Endothelial cell (in vitro differentiated cells): ENCODE data around the gene COL26A1. TPM values are rescaled to one million over a fixed set of nuclear protein-coding genes. Genes with fewer than 3 reads are reported as not detected.
"Not testable (repeated sequence)": the region's sequence is repeated elsewhere in the genome, so short reads cannot be mapped to it uniquely, and the experiment has no call there.

Experiments
- DNase-seq: peaks from one replicate; pipeline ENCODE4 v3.0.0; 2021; ENCODE audit warnings: low spot score
- H3K27ac Mint-ChIP-seq: one replicate; pipeline ENCODE4 v1.8.0; 2021; ENCODE audit warnings: mixed read lengths, inconsistent platforms; ENCODE audit not compliant: unreplicated experiment
- H3K27me3 Mint-ChIP-seq: one replicate; pipeline ENCODE4 v1.8.0; 2021; ENCODE audit warnings: mild to moderate bottlenecking, moderate library complexity, mixed read lengths, inconsistent platforms; ENCODE audit not compliant: unreplicated experiment
- H3K36me3 Mint-ChIP-seq: one replicate; pipeline ENCODE4 v1.8.0; 2021; ENCODE audit warnings: mild to moderate bottlenecking, low read depth, mixed read lengths, inconsistent platforms; ENCODE audit not compliant: unreplicated experiment
- H3K4me1 Mint-ChIP-seq: one replicate; pipeline ENCODE4 v1.8.0; 2021; ENCODE audit warnings: mild to moderate bottlenecking, mixed read lengths, inconsistent platforms; ENCODE audit not compliant: unreplicated experiment
- H3K4me3 Mint-ChIP-seq: one replicate; pipeline ENCODE4 v1.8.0; 2021; ENCODE audit warnings: mild to moderate bottlenecking, mixed read lengths, inconsistent platforms; ENCODE audit not compliant: unreplicated experiment
- H3K9me3 Mint-ChIP-seq: one replicate; pipeline ENCODE4 v1.8.0; 2021; ENCODE audit warnings: mixed read lengths, inconsistent platforms; ENCODE audit not compliant: unreplicated experiment
- CTCF ChIP-seq: fragments of 200-600 bp; sonication (generic); IDR thresholded peaks from one replicate; pipeline ENCODE4 v1.5.0; 2021; ENCODE audit warnings: antibody characterized with exemption; ENCODE audit not compliant: unreplicated experiment
- total RNA-seq: library from RNA; stranded (reverse); fragmentation: NEBNext Ultra II Directional; extraction: Animal tissue kit (Norgen Biotek cat#: 25700); gene quantifications from one replicate; pipeline ENCODE4 v1.2.1, GENCODE V29; 2021; ENCODE audit not compliant: unreplicated experiment

COL26A1 gene
- total RNA-seq, 1 donor from 2014 or later: 6.1 TPM

DNA sequence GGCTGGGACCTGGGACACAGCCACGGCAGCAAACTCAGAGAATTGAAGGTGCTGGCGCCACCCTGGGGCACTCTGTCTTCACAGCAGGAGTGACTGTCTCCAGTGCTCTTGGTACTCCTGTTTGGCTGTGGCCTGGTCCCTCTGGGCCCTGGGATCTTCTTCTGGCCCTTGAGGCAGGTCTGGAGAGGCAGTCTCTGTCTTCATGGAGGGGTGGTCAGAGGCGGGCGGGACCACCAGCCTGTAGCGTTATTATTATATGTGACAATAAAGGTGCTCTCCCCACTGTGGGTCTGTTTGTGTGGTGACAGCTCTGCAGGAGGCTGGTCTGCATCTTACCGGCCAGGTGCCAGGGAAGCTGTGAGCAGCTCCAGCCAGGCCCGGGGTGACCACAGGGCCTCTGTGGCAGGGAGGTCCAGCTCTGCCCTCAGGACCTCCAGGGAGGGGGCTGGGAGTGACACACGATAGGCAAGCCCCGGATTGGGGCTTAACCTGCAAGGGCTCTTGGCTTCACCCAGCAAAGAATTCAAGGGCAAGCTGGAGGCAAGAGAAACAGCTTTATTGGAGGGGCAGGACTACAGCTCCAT lies 196.2 kb downstream of the COL26A1 start:
- H3K27ac Mint-ChIP-seq: no peak overlapping the region
- DNase-seq: no peak

GRCh38 chr7:101559586-101559985 lies 196.9 kb downstream of the COL26A1 start:
- no peak for DNase-seq
- H3K27ac Mint-ChIP-seq: no peak overlapping the region
- H3K27me3 Mint-ChIP-seq: peaks cover 12% of the 10 kb centered on the region
- TF ChIP-seq CTCF: no peak
- H3K36me3 Mint-ChIP-seq: peaks cover 3% of the 10 kb centered on the region
- H3K9me3 Mint-ChIP-seq: no peaks in the 10 kb centered on the region
- H3K4me3 Mint-ChIP-seq: no peak overlapping the region
- H3K4me1 Mint-ChIP-seq: peaks cover 10% of the 10 kb centered on the region

More for the DNA sequence above, 196.2 kb downstream of the COL26A1 start:
- TF ChIP-seq CTCF: no peak
- no peaks in the 10 kb centered on the region for H3K9me3 Mint-ChIP-seq
- H3K4me1 Mint-ChIP-seq: peaks cover 3% of the 10 kb centered on the region
- H3K36me3 Mint-ChIP-seq: no peaks in the 10 kb centered on the region
- peaks cover 9% of the 10 kb centered on the region for H3K27me3 Mint-ChIP-seq
- no peak overlapping the region for H3K4me3 Mint-ChIP-seq

DNA sequence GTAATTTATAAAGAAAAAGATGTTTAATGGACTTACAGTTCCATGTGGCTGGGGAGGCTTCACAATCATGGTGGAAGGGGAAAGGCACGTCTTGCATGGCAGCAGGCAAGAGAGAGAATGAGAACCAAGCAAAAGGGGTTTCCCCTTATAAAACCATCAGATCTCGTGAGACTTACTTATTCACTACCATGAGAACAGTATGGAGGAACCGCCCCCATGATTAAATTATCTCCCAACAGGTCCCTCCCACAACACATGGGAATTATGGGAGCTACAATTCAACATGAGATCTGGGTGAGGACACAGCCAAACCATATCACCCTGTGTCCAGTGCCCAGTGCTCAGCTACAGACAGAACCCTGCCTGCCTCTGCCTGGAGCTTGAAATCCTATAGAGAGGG lies 197.3 kb downstream of the COL26A1 start:
- not testable (repeated sequence) for H3K36me3 Mint-ChIP-seq, H3K27ac Mint-ChIP-seq, H3K9me3 Mint-ChIP-seq, H3K4me3 Mint-ChIP-seq, DNase-seq
- H3K4me1 Mint-ChIP-seq: peaks cover 11% of the 10 kb centered on the region
- H3K27me3 Mint-ChIP-seq: peaks cover 14% of the 10 kb centered on the region

GRCh38 chr7:101560856-101561255 lies 198.2 kb downstream of the COL26A1 start:
- TF ChIP-seq CTCF: no peak
- Mint-ChIP-seq H3K4me1 (peaks cover 11% of the 10 kb centered on the region), H3K27ac (no peak overlapping the region), H3K4me3 (no peak overlapping the region), H3K36me3 (peaks cover 3% of the 10 kb centered on the region), H3K9me3 (no peaks in the 10 kb centered on the region), H3K27me3 (peaks cover 14% of the 10 kb centered on the region)
- DNase-seq: no peak

DNA sequence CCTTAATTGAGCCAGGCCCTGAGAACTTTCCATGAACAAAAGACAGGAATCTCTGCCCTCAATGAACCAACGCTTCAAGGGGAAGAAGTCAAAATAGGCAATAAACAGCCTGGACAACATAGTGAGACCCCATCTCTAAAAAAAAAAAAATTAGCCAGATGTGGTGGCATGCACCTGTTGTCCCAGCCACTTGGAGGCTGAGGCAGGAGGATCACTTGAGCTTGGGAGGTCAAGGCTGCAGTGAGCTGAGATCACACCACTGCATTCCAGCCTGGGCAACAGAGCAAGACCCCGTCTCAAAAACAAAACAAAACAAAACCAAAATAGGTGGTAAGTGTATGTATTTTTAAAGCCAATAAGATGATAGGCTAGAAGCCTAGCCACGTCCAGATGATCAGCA lies 198.6 kb downstream of the COL26A1 start:
- DNase-seq, H3K27ac Mint-ChIP-seq, H3K4me3 Mint-ChIP-seq, H3K36me3 Mint-ChIP-seq, H3K9me3 Mint-ChIP-seq: not testable (repeated sequence)
- Mint-ChIP-seq H3K4me1 (peaks cover 11% of the 10 kb centered on the region), H3K27me3 (peaks cover 18% of the 10 kb centered on the region)

GRCh38 chr7:101562531-101563197 lies 200.0 kb downstream of the COL26A1 start:
- Mint-ChIP-seq H3K4me3 (no peak overlapping the region), H3K27ac (no peak overlapping the region)
- no peak for DNase-seq

More at GRCh38 chr7:101562531-101563197, 200.0 kb downstream of the COL26A1 start:
- Mint-ChIP-seq H3K36me3 (peaks cover 3% of the 10 kb centered on the region), H3K4me1 (peaks cover 11% of the 10 kb centered on the region), H3K9me3 (no peaks in the 10 kb centered on the region), H3K27me3 (peaks cover 18% of the 10 kb centered on the region)
- no peak for TF ChIP-seq CTCF
